ENCODE data around the gene EMCN.
"Not testable (repeated sequence)": the region's sequence is repeated elsewhere in the genome, so short reads cannot be mapped to it uniquely, and the experiment has no call there.

Gene EMCN

DNA sequence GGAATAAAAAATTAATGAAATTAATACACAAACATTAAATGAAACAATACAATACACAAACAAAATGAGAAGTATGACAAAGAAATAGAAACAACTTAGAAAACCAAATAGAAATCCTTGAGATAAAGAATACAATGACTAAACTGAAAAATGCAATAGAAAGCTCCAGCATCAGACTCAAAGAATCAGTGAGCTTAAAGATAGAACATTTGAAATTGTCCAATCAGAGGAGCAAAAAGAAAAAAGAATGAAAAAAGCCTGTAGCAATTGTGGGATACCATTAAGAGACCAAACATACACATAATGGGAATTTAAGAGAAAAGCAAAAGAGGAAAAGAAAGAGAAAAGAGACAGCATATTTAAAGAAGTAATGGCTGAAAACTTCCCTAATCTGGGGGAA, 25.7 kb downstream of the EMCN start:
- no peak for DNase-seq (ENCODE audit: low read depth in 2 of 2)

GRCh38 chr4:100489305-100489704, 28.5 kb downstream of the EMCN start:
- no peak for DNase-seq (ENCODE audit: low read depth in 2 of 2)

DNA sequence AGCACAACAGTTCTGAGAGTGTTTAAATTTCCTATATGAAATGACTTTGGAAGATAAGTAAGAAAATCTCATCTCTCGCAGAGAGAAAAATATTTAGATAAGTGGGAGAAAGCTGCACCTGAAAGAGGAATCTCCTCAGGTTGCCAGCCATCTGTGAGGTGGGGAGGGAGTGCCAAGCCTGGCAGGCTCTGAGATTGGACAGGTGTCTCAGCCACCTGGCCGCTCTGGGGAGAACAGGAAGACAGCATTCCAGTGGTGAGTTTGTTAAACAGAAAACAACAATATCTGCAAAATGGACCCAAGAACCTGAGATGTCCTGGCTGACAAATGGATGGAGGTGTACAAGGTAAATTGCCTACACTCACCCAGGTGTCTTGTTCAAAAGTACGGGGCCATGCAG, 31.3 kb downstream of the EMCN start:
- DNase-seq (ENCODE audit: low read depth in 2 of 2): no peak

- no peak for DNase-seq (ENCODE audit: low read depth in 2 of 2)
Observed at GRCh38 chr4:100483796-100484195, 34.0 kb downstream of the EMCN start.

DNA sequence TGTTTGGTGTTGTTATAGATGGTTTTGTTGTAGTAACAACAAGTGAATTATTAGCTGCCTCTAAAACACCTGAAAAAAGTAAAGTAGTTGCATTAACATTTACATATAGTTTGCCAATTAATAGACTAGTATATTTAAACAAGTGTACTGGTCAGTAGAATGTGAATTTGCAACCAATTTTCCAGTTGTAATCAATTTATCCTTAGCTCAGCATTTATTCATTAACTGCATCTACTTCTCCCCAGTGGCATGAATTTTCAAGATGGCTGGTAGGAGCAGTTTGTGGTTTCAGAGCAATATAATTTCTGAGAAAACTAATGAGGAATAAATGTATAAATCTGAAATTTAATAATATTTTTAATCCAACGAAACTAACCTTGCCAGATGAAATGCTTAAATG, 37.9 kb downstream of the EMCN start:
- no peak for DNase-seq (ENCODE audit: low read depth in 2 of 2)

DNA sequence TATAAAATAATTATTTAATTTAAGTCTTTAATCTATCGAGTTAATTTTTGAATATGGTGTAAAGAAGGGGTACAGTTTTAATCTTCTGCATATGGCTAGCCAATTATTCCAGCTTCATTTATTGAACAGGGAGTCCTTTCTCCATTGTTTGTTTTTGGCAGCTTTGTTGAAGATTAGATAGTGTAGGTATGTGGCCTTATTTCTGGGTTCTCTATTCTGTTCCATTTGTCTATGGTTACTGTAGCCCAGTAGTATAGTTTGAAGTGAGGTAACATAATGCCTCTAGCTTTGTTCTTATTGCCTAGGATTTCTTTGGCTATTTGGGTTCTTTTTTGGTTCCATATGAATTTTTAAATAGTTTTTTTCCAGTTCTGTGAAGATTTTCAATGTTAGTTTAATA, 48.3 kb downstream of the EMCN start:
- no peak for DNase-seq (ENCODE audit: low read depth in 2 of 2)

GRCh38 chr4:100466501-100466900, 51.3 kb downstream of the EMCN start:
- no peak for DNase-seq (ENCODE audit: low read depth in 2 of 2)

GRCh38 chr4:100461807-100462605, 55.8 kb downstream of the EMCN start:
- DNase-seq (ENCODE audit: low read depth in 2 of 2): no peak

GRCh38 chr4:100450449-100450848, 67.4 kb downstream of the EMCN start:
- no peak for DNase-seq (ENCODE audit: low read depth in 2 of 2)

DNA sequence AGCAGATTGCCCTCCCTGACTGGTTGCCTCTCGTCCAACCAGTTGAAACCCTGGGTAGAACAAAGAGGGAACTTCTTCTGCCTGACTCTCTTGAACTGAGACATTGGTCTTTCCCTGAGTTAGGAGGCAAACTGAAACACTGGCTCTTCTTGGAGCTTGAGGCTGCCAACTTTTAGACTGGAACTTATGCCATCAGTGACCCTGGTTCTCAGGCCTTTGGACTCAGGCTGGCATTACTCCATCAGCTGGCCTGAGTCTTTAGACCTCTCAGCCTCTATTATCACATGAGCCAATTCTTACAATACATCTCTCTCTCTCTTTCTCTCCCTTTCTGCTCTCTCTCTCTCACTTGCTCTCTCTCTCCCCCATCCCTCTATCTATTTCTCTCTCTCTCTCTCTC, 86.4 kb downstream of the EMCN start:
- DNase-seq (ENCODE audit: low read depth in 2 of 2): no peak

DNA sequence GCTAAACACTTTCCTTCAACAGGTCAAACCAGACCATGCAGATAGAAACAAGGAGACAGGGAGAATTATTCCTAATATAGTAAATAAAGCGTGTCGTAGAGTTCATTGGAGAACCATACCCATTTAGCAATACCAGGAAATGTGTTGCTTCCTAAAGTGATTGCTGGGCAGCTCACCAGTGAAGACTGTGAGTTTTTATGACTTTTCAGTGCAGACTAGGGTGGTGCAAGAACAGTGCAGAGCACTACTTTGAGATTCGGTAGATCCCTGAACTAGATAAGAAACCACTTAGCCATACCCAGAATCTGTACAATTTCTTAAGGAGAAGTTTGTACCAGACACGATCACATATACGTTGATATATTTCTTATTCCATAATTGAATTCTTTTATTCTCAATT, 87.4 kb downstream of the EMCN start:
- no peak for DNase-seq (ENCODE audit: low read depth in 2 of 2)

DNA sequence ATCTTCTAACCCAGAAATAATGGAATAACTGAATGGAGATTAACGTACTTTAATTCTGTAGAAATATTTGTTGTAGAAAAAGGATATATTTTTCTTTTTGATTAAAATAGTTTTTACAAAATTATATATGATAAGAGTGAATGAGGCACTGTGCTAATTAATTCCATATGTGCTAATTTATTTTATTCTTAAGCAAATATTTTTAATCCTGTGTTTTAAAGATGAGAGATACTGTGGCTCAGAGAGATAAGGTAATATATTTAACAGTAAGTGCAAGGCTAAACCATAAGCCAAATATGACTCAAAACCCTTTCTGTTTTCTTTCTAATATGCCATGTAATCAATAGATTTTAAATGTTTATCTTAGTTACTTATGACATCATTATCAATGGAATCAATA, 88.2 kb downstream of the EMCN start:
- DNase-seq (ENCODE audit: low read depth in 2 of 2): no peak

- no peak for DNase-seq (ENCODE audit: low read depth in 2 of 2)
Observed at GRCh38 chr4:100428051-100428450, 89.8 kb downstream of the EMCN start.

DNA sequence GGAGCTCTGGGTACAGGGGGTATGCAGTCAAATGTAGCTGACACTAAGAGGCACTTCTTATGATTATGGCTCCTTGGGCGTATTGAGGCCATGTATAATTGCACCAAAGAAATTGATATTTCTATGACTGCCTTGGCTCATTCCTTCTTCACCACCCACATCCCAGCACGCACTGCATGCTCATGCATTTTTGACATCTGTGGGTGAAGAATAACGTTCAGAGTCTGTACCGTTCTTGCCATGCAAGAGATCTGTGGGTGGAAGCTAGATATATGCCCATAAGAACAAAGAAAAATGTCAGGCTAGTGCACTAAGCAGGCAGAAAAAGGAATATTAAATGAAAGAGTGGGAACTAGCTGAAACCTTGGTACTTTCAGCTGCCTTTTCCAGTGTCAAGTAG, 93.4 kb downstream of the EMCN start:
- DNase-seq (ENCODE audit: low read depth in 2 of 2): no peak

DNA sequence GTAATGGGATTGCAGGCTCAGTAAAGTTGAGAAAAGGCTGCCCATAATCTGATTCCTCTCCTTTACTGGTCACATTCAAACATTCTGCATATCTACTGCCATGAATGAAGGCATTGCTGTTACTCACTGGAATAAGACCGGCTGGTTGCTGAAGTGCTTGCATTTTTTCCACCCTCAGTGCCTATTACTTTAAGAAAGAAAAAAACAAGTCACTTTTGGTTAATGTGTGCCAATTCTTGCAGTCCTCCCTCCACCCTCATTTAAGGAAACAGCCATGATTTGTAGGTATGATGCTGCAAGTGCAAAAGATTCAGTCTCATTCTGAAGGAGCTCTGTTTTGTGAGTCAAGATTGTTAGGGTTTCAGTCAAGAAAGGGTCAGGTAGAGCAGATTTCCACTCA, 94.9 kb downstream of the EMCN start:
- no peak for DNase-seq (ENCODE audit: low read depth in 2 of 2)

GRCh38 chr4:100421361-100421978, 96.4 kb downstream of the EMCN start:
- DNase-seq (ENCODE audit: low read depth in 2 of 2): no peak

DNA sequence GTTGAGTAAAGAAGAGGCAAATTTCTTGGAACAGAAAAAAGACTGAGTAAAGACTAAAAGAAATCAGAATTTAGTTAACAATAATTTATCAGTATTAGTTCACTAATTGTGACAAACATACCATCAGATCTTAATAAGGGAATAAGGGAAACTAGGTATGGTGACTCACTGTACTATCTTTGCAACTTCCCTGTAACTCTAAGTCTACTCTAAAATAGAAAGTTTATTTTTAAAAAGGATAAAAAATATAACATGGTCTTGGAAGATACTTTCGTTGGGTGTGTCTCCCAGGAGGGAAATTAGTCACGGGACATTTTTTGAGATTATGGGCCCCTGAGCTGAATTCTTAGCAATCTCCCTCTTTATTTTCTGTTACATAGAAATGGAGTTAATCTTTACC, 97.3 kb downstream of the EMCN start:
- no peak for DNase-seq (ENCODE audit: low read depth in 2 of 2)

- DNase-seq (ENCODE audit: low read depth in 2 of 2): no peak
Observed at GRCh38 chr4:100417565-100417964, 100.3 kb downstream of the EMCN start.

GRCh38 chr4:100414016-100414790, 103.6 kb downstream of the EMCN start:
- no peak for DNase-seq (ENCODE audit: low read depth in 2 of 2)

DNA sequence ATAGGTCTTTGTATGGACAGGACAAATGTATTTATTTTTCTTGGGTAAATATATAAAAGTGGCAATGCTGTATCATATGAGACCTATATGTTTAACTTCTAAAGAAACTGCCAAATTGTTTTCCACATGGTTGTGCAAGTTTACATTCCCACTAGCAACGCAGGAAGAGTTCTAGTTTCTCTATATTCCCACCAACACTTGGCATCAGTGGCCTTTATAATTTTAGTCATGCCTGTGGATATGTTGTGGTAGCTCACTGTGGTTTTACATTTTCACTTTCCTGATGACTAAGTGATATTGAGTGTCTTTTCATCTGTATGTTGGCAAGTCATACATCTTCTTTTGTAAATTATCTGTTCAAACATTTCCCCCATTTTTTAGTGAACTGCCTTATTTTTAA, 126.0 kb downstream of the EMCN start:
- DNase-seq (ENCODE audit: low read depth in 2 of 2): no peak

DNA sequence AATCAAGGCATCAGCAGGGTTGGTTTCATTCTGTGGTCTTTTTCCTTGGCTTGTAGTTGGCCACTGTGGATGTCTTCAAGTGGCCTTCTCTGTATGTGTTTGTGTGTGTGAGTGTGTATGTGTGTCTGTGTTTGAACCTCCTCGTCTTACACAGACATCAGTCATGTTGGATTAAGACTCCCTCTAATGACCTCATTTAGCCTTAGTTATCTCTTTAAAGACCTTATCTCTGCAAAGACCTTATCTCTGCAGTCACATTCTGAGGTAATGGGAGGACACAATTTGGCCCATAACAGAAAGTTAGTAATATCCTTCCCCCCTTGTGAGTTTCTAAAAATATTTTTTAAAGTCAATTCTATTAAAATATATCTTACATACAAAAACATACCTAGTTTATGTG, 126.7 kb downstream of the EMCN start:
- DNase-seq (ENCODE audit: low read depth in 2 of 2): no peak

GRCh38 chr4:100386270-100386669, 131.6 kb downstream of the EMCN start:
- no peak for DNase-seq (ENCODE audit: low read depth in 2 of 2)

DNA sequence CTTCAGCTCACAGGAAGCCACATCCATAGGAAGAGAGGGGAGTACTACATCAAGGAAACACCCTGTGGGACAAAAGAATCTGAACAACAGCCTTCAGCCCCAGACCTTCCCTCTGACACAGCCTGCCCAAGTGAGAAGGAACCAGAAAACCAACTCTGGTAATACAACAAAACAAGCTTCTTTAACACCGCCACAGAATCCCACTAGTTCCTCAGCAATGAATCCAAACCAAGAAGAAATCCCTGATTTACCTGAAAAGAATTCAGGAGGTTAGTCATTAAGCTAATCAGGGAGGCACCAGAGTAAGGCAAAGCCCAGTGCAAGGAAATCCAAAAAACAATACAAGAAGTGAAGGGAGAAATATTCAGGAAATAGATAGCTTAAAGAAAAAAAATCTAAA, 137.4 kb downstream of the EMCN start:
- not testable (repeated sequence) for DNase-seq (ENCODE audit: low read depth in 2 of 2)

Data from activated CD4-positive, alpha-beta T cell treated with anti-CD3 and anti-CD28 coated beads for 24 hours (primary cell).